NCI-H1436 treated with DMSO at 0.1 percent for 48 hours (cell line): ENCODE data around the gene MARK2.

Source experiments
- DNase-seq: peaks from one replicate; lab custom pipeline; 2025; lab: John Stamatoyannopoulos, UW

Gene MARK2

GRCh38 chr11:63882555-63883242 is 43.8 kb downstream of the MARK2 start:
- DNase-seq, result no peak

- no peak for DNase-seq
Observed at GRCh38 chr11:63883791-63884190, 44.9 kb downstream of the MARK2 start.

- no peak for DNase-seq
Observed at GRCh38 chr11:63884196-63884932, 45.5 kb downstream of the MARK2 start.

GRCh38 chr11:63887386-63887999 is 48.6 kb downstream of the MARK2 start:
- DNase-seq, result no peak

- no peak for DNase-seq
Observed at GRCh38 chr11:63888170-63889086, 49.5 kb downstream of the MARK2 start.

GRCh38 chr11:63889344-63889743 is 50.4 kb downstream of the MARK2 start:
- DNase-seq, result no peak

GRCh38 chr11:63890368-63890767 is 51.5 kb downstream of the MARK2 start:
- DNase-seq, result no peak

GRCh38 chr11:63892228-63892627 is 53.3 kb downstream of the MARK2 start:
- DNase-seq, result no peak

- no peak for DNase-seq
Observed at GRCh38 chr11:63893355-63893754, 54.4 kb downstream of the MARK2 start.

GRCh38 chr11:63896071-63896470 is 57.2 kb downstream of the MARK2 start:
- DNase-seq, result no peak

- no peak for DNase-seq
Observed at GRCh38 chr11:63897459-63898146, 58.7 kb downstream of the MARK2 start.

- DNase-seq, result no peak
Observed at GRCh38 chr11:63901660-63902059, 62.8 kb downstream of the MARK2 start.

- no peak for DNase-seq
Observed at GRCh38 chr11:63903884-63904283, 65.0 kb downstream of the MARK2 start.

- no peak for DNase-seq
Observed at GRCh38 chr11:63904743-63905142, 65.8 kb downstream of the MARK2 start.

- DNase-seq, result no peak
Observed at GRCh38 chr11:63905179-63905578, 66.3 kb downstream of the MARK2 start.

- DNase-seq, result no peak
Observed at GRCh38 chr11:63906087-63906486, 67.2 kb downstream of the MARK2 start.

- DNase-seq, result no peak
Observed at GRCh38 chr11:63906585-63906984, 67.7 kb downstream of the MARK2 start.

GRCh38 chr11:63907063-63907462 is 68.2 kb downstream of the MARK2 start:
- no peak for DNase-seq

GRCh38 chr11:63907808-63908530 is 69.1 kb downstream of the MARK2 start:
- no peak for DNase-seq

- DNase-seq, result no peak
Observed at GRCh38 chr11:63908631-63909401, 69.9 kb downstream of the MARK2 start.
